ENCODE measurements around the gene NOL6.
A peak's percentile ranks its signal among the peaks of the same experiment; 100 is the strongest.
"Not testable (repeated sequence)": the region's sequence is repeated elsewhere in the genome, so short reads cannot be mapped to it uniquely, and the experiment has no call there.

NOL6 gene

DNA sequence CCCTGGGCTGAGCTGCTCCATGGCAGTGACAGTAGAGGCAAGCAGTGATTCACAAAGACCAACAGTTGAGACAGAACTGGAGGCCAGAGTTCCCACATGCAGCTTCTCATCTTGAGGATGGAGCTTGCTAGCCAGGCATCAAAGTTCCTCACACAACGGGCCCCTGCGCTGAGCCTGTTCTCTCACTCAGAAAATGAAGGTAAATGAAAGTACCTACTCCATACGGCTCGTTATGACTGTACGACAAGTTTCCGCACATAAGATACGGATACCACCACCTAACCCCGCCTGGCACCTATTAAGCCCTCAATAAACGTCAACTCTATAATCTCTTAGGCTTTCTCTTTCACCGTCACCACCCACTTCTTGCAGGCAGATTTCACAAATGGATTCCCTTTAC is 12.9 kb downstream of the NOL6 start:
- ATAC-seq = no peak
- TF ChIP-seq ESRRG (CRISPR knock-in tag; IDR thresholded peaks at IDR 0.05) = no peak
- TF ChIP-seq TOX (CRISPR knock-in tag; IDR thresholded peaks at IDR 0.05; ENCODE audit: borderline replicate concordance) = no peak
- no peak for TF ChIP-seq RARB (CRISPR knock-in tag; IDR thresholded peaks at IDR 0.05)
- TF ChIP-seq CREB5 (CRISPR knock-in tag; IDR thresholded peaks at IDR 0.05; ENCODE audit: low read depth) = no peak
- TF ChIP-seq, protein P1, sequence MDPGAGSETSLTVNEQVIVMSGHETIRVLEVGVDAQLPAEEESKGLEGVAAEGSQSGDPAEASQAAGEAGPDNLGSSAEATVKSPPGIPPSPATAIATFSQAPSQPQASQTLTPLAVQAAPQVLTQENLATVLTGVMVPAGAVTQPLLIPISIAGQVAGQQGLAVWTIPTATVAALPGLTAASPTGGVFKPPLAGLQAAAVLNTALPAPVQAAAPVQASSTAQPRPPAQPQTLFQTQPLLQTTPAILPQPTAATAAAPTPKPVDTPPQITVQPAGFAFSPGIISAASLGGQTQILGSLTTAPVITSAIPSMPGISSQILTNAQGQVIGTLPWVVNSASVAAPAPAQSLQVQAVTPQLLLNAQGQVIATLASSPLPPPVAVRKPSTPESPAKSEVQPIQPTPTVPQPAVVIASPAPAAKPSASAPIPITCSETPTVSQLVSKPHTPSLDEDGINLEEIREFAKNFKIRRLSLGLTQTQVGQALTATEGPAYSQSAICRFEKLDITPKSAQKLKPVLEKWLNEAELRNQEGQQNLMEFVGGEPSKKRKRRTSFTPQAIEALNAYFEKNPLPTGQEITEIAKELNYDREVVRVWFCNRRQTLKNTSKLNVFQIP (CRISPR knock-in tag; IDR thresholded peaks at IDR 0.05; ENCODE audit: borderline replicate concordance, low read depth) = no peak
- no peak for TF ChIP-seq OSR1 (CRISPR knock-in tag; IDR thresholded peaks at IDR 0.05)
- no peak for TF ChIP-seq ZFP3 (CRISPR knock-in tag; IDR thresholded peaks at IDR 0.05)
- no peak for TF ChIP-seq CSDC2 (CRISPR knock-in tag; IDR thresholded peaks at IDR 0.05)
- TF ChIP-seq TSHZ2 (CRISPR knock-in tag; IDR thresholded peaks at IDR 0.05) = no peak
- no peak for TF ChIP-seq ZNF8 (CRISPR knock-in tag; IDR thresholded peaks at IDR 0.05)

GRCh38 chr9:33459115-33459514 is 14.6 kb downstream of the NOL6 start:
- TF ChIP-seq CREB5 (CRISPR knock-in tag; IDR thresholded peaks at IDR 0.05; ENCODE audit: low read depth) = no peak
- TF ChIP-seq ZC3H10 (CRISPR knock-in tag; IDR thresholded peaks at IDR 0.05) = no peak
- TF ChIP-seq TCF4 (CRISPR knock-in tag; IDR thresholded peaks at IDR 0.05; ENCODE audit: borderline replicate concordance) = no peak
- ATAC-seq = peak; percentile 22

DNA sequence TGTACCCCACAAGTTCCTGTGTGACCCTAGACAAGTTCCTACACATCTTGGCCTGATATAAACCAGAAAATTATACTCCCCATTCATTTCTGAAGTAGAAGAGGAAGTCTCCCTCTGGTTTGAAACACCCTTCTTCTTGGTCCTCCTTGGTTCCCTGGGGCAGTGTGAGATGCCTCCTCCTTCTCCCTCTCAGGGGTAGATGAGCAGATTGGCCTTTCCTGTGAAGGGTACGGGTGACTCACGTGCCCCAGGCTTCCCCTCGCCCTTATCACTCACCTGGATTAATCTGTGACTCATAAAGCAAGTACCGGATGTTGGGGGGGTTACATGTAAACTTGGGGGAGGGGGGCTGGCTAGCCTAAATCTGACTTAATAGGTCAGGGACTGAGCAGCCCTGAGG is 15.3 kb downstream of the NOL6 start:
- ATAC-seq = peak; percentile 14; the same call in 1 of the 3 replicates
- TF ChIP-seq, protein P2, sequence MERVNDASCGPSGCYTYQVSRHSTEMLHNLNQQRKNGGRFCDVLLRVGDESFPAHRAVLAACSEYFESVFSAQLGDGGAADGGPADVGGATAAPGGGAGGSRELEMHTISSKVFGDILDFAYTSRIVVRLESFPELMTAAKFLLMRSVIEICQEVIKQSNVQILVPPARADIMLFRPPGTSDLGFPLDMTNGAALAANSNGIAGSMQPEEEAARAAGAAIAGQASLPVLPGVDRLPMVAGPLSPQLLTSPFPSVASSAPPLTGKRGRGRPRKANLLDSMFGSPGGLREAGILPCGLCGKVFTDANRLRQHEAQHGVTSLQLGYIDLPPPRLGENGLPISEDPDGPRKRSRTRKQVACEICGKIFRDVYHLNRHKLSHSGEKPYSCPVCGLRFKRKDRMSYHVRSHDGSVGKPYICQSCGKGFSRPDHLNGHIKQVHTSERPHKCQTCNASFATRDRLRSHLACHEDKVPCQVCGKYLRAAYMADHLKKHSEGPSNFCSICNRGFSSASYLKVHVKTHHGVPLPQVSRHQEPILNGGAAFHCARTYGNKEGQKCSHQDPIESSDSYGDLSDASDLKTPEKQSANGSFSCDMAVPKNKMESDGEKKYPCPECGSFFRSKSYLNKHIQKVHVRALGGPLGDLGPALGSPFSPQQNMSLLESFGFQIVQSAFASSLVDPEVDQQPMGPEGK (CRISPR knock-in tag; IDR thresholded peaks at IDR 0.05; ENCODE audit: borderline replicate concordance) = peak; percentile 26; the same call in 1 of the 2 replicates
- TF ChIP-seq CSDC2 (CRISPR knock-in tag; IDR thresholded peaks at IDR 0.05) = no peak

DNA sequence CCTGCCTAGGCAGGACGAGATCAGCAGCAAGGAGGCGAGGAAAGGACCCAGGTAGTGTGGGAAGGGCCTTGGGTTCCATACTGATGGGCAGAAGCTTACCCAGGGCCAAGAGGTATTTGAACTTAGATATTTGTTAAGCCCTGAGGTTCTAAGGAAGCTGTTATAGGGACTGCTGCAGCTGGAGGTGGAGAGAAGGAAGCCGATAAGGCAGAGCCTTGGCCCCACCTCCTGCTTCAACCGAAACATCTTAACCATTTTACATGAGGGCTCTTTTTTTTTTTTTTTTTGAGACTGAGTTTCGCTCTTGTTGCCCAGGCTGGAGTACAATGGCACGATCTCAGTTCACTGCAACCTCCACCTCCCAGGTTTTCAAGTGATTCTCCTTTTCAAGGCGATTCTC is 17.8 kb downstream of the NOL6 start:
- no peak for ATAC-seq

DNA sequence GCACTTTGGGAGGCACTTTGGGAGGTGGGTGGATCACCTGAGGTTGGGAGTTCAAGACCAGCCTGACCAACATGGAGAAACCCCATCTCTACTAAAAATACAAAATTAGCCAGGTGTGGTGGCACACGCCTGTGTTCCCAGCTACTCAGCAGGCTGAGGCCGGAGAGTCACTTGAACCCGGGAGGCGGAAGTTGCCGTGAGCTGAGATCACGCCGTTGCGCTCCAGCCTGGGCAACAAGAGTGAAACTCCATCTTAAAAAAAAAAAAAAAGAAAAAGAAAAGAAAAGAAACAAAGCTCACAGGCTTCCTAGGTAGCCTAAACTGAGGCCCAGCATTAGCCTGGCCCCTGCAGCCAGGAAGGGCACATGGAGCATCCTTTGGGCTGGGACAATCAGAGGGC is 18.3 kb downstream of the NOL6 start:
- ATAC-seq = not testable (repeated sequence)

More for the DNA sequence above, 17.8 kb downstream of the NOL6 start:
- TF ChIP-seq SNAI2 (CRISPR knock-in tag; IDR thresholded peaks at IDR 0.05) = no peak
- TF ChIP-seq ZC3H10 (CRISPR knock-in tag; IDR thresholded peaks at IDR 0.05) = no peak
- no peak for TF ChIP-seq TOX (CRISPR knock-in tag; IDR thresholded peaks at IDR 0.05; ENCODE audit: borderline replicate concordance)
- TF ChIP-seq OSR1 (CRISPR knock-in tag; IDR thresholded peaks at IDR 0.05) = no peak
- TF ChIP-seq ZNF8 (CRISPR knock-in tag; IDR thresholded peaks at IDR 0.05) = no peak
- TF ChIP-seq, protein P1 (CRISPR knock-in tag; IDR thresholded peaks at IDR 0.05; ENCODE audit: borderline replicate concordance, low read depth) = no peak
- TF ChIP-seq ZFP30 (CRISPR knock-in tag; IDR thresholded peaks at IDR 0.05) = no peak

Measured in SK-N-SH treated with all-trans-retinoic acid at 6 μM for 48 hours (cell line).